GM12878 (cell line): Measurements from ENCODE around the gene GPR68.

Source experiments
- CHD4 ChIP-seq: fragments of 200-600 bp; sonication (generic); IDR thresholded peaks from 2 replicates; pipeline ENCODE4 v1.6.1; 2016; ENCODE audit warnings: mild to moderate bottlenecking
- CTCF ChIP-seq, 3 experiments: IDR thresholded peaks in 2 of 3; conservative IDR thresholded peaks in 1 of 3; 2 replicates each; pipeline ENCODE4 v1.5.1; 2011; ENCODE audit warnings: low read depth in 3 of 3, low read length in 3 of 3, mild to moderate bottlenecking in 3 of 3, control low read depth in 2 of 3, moderate library complexity in 2 of 3, inconsistent platforms in 1 of 3, mixed read lengths in 1 of 3; ENCODE audit not compliant: control insufficient read depth in 2 of 3, insufficient read depth in 1 of 3; ENCODE audit errors: extremely low read depth in 1 of 3
- MXI1 ChIP-seq: fragments of 150-350 bp; IDR thresholded peaks from 2 replicates; pipeline ENCODE4 v1.6.1; 2011; ENCODE audit warnings: low read depth, mild to moderate bottlenecking, inconsistent platforms, low read length, improper control_type of control experiment
- NFYB ChIP-seq: IDR thresholded peaks from 2 replicates; pipeline ENCODE4 v1.6.1; 2011; ENCODE audit warnings: low read depth, mild to moderate bottlenecking, low read length, improper control_type of control experiment, moderate library complexity; ENCODE audit not compliant: insufficient read depth
- PBX3 ChIP-seq: IDR thresholded peaks from 2 replicates; pipeline ENCODE4 v1.6.1; 2011; ENCODE audit warnings: mild to moderate bottlenecking, low read depth, low read length, moderate library complexity; ENCODE audit not compliant: insufficient replicate concordance
- POLR2A ChIP-seq: IDR thresholded peaks from 2 replicates; pipeline ENCODE4 v1.6.1; 2011; ENCODE audit warnings: low read depth, mild to moderate bottlenecking, low read length
- REST ChIP-seq: IDR thresholded peaks from 2 replicates; pipeline ENCODE4 v1.6.1; 2012; ENCODE audit warnings: mild to moderate bottlenecking, low read depth, low read length
- SMC3 ChIP-seq: IDR thresholded peaks from 2 replicates; pipeline ENCODE4 v1.6.1; 2011; ENCODE audit warnings: low read length, improper control_type of control experiment, borderline replicate concordance
- STAT1 ChIP-seq: fragments of 450-650 bp; conservative IDR thresholded peaks from 2 replicates; pipeline ENCODE4 v1.6.1; 2014; ENCODE audit warnings: antibody characterized with exemption, mild to moderate bottlenecking

GRCh38 chr14:91218014-91218413 lies 26.5 kb downstream of the GPR68 start:
- TF ChIP-seq NFYB (no peak), POLR2A (no peak), CTCF (IDR thresholded peaks at IDR 0.05 in 2 of 3, conservative IDR thresholded peaks at IDR 0.05 in 1 of 3; ENCODE audit: control insufficient read depth in 2 of 3, extremely low read depth in 1 of 3, insufficient read depth in 1 of 3, low read depth in 3 of 3, low read length in 3 of 3) (no peak), SMC3 (no peak), STAT1 (no peak), REST (no peak), CHD4 (no peak), MXI1 (no peak), PBX3 (no peak)
